Stimulated activated CD8-positive, alpha-beta memory T cell treated with anti-CD3 and anti-CD28 coated beads, Interleukin-7, amount 100 ng/mL, for 4 hours (primary cell): ENCODE measurements around the gene OGG1.

ENCODE experiments used
- DNase-seq, 2 donors: peaks; one replicate each; pipeline ENCODE4 v3.0.0-alpha.2; 2020; ENCODE audit warnings: low read depth in 2 of 2

The OGG1 gene

DNA sequence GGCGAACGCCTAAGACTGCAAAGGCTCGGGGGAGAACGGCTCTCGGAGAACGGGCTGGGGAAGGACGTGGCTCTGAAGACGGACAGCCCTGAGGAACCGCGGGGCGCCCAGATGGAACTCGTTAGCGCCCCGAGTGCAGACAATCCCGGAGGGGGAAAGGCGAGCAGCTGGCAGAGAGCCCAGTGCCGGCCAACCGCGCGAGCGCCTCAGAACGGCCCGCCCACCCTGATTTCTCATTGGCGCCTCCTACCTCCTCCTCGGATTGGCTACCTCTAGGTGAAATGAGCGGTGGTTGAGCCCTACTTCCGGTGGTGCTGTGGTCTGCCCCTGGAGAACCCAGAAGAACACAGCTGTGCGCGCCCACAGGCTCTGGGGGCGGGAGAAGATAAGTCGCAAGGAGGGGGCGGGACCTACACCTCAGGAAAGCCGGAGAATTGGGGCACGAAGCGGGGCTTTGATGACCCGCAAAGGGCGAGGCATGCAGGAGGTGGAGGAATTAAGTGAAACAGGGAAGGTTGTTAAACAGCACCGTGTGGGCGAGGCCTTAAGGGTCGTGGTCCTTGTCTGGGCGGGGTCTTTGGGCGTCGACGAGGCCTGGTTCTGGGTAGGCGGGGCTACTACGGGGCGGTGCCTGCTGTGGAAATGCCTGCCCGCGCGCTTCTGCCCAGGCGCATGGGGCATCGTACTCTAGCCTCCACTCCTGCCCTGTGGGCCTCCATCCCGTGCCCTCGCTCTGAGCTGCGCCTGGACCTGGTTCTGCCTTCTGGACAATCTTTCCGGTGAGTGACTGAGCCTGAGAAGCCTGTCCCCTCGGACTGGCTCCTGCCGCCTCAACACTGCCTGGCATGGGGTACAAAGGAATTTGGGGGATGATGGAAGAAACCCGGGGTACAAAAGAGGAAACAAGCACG is at the start of gene OGG1:
Gene OGG1 (plus strand): TSS at position 308 of the 911 bp plus-strand sequence. CDS start 335 bp downstream, at position 643.
- DNase-seq, result peak; percentile 96 to 97

DNA sequence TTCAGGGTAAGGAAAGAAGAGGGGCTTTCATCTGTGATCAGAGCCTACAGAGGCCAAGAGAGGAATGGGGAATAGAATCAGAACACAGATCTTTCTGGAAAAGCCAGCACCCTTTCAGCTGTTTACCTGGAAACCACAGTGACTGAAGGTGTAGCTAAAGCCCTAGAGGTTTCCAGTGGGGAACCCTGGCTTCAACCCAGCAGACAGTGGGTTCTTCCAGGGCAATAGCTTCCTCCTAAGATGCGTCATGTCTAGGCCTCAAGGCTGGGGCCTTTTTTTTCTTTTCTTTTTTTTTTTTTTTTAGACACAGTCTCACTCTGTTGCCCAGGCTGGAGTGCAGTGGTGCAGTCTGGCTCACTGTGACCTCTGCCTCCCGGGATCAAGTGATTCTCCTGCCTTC is 49.2 kb upstream of the OGG1 start:
- no peak for DNase-seq

DNA sequence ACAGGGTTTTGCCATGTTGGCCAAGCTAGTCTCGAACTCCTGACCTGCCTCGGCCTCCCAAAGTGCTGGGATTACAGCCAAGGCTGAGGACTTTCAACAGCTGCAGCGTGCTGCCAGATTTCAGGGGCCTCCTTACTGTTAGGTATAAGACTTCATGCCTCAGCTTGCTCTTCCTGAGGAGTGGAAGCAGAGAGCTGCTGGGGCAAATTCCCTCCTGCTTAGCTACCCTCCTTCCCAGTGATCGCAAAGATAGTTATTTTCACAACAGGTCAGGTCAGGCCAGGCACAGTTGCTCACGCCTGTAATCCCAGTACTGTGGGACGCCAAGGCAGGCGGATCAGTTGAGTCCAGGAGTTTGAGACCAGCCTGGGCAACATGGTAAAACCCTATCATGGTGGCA is 48.7 kb upstream of the OGG1 start:
- no peak for DNase-seq

DNA sequence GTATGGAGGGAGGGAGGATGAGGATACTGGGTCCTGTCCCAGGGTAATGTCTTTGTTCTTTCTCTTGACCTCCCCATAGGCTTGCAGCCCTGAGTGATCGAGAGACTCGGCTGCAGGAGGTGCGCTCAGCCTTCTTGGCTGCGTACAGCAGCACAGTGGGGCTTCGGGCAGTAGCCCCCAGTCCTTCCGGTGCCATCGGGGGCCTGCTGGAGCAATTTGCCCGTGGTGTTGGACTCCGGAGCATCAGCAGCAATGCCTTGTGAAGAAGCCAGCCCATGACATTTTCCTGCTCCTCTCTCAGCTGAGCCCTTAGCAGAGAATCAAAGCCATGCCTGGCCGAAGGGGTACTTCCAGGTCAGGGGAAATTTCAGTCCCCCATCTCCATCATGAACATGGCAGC is 48.0 kb upstream of the OGG1 start:
- no peak for DNase-seq

DNA sequence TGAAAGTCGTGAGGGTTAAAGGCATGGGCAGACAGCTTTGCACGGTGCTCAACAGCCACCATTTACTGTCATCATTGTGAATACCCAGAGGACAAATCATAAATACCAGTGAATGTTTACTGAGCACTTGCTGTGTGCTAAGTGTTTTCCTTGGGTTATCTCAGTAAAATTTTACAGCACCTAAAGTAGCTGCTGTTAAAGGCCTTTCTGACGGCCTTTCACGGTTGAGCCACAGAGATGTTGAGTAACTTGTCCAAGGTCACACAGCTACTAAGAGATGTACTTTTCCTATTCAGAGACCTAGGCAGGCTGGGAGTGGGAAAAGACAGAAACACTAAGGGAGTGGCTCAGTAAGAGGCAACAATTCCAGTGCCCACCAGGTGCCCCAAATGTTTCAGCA is 46.5 kb upstream of the OGG1 start:
- DNase-seq, result no peak

DNA sequence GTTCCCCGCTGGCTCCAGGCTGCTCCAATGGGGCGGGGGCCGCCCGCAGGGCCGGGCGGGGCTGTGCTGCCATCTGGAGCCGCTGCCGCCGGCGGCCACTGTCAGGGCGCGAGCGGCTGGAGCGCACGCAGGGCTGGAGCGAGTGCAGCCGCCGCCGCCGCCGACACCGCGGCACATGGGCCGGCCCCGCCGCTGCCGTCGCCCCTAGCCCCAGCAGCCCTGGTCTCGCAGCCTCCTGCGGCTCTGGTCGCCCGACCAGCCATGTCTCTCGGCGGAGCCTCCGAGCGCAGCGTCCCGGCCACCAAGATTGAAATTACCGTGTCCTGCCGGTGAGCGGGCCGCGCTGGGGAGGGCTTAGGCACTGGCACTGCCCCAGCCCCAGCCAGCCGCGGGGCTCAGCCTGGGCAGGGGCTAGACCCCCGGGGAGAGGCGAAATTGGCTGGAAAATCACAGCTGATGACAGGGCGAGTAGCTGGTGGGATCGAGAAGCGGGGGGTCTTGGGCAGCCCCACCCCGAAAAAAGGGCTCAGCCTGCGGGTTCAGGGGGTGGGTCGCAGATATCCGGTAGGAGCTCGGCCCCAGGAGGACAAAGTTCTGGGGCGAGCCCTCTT is 45.9 kb upstream of the OGG1 start, which contains the start of gene CPNE9:
Gene CPNE9 (plus strand): TSS at position 98 of the 611 bp plus-strand sequence. CDS start 164 bp downstream, at position 262.
- no peak for DNase-seq

DNA sequence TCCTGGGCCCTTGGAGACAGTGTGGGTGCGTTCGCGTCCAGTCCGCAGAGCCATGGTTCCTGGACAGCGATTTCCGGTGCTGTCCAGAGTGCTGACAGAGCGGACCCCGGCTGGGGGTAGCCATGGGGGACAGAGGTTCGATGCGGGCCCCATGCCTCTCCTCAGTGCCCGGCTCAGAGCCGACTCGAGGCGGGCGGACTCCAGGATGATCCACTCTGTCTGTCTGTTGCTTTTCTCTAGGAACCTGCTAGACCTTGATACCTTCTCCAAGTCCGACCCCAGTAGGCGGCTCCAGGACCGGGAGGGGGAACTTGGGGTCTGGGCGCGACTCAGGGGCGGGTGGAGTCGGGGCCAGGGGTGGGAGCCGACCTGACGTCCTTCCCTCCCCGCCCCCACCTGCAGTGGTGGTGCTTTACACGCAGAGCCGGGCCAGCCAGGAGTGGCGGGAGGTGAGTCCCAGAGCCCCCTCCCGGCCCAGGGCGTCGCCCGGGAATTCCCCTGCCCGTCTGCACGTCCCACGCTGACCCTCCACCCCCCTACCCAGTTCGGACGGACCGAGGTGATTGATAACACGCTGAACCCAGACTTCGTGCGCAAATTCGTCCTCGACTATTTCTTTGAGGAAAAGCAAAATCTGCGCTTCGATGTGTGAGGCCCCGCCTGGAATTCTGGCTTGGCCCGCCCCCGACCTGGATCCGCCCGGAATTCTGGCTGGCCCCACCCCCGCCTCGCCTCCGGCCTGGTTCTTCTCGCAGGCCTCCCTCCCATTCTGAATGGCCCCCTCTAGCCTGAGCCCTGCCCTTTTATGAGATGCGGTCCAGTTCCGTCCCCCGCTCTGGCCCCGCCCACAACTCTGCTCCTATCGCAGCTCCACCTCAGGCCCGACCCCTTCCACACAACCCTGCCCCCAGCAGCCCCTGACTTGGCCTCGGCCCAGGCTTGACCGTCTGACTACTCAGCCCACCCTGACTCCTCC is 45.1 kb upstream of the OGG1 start:
- no peak for DNase-seq

DNA sequence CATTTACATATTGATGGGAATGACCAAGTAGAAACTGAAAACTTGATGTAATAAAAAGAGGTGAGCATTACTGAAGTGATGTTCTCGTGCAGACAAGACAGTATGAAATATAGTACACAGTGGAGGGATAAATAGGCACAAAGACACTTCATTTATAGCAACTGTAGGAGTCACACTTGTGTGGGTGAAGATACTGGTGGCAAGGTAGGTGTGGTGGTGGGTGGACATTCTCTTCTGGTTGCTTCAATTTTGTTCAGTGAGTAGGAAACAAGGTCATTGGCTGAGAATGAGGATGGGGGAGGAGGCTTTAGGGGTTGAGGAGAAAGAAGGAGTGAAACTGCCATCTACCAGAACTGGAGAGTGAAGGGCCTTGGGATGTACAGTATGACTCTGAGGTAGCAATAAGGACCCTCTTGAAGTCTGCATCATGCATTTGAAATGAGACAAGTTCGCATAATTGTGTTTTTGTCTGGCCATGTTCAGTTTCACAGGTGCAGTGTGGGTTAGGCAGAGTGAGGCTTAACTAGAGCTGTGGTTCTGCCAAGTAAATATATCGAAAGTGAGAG is 39.5 kb upstream of the OGG1 start:
- DNase-seq, result no peak

DNA sequence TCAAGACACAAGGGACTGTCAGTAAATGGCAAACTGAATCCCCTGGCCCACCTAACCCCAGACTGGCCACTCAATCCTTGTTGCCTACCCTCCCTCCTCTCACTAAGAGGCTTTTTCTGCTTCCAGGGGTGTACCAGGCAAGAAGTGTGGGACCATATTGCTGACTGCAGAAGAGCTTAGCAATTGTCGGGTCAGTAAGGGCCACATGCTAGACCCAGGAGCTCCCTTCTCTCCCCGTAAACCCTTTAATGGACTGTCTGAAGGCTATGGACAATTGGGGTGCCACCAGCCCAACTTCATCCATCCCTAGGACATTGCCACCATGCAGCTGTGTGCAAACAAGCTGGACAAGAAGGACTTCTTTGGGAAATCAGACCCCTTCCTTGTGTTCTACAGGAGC is 37.3 kb upstream of the OGG1 start:
- DNase-seq, result no peak

DNA sequence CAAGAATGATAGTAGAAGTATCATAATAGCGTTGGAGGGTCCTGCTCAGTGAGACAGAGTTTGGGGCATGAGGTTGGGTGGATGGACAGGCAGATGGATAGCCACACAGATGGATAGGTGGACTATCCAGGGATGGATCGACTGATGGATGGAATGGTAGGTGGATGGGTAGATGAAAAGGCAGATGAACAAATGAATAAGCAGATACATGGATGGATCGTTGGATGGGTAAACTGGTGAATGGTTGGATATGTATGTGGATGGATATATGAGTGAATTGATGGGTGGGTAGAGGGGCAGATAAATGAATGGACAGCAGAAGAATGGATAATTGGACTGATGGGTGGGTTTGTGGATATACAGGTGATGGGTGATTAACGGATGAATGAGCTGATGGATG is 36.6 kb upstream of the OGG1 start:
- DNase-seq, result no peak

DNA sequence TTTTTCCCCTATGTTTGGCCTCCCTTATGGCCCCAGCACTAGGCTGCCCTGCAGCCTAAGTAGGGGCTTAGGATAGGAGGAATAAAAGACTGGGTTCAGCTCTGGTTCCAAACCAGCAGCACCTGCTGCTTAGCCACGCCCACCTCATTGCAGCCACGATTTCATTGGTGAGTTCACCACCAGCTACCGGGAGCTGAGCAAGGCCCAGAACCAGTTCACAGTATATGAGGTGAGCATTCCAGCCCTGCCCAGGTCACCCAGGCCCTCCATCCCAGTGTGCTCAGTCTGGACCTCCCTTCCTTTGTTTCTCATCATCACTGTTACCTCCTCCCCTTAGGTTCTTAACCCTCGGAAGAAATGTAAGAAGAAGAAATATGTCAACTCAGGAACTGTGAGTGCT is 34.6 kb upstream of the OGG1 start:
- DNase-seq, result no peak

DNA sequence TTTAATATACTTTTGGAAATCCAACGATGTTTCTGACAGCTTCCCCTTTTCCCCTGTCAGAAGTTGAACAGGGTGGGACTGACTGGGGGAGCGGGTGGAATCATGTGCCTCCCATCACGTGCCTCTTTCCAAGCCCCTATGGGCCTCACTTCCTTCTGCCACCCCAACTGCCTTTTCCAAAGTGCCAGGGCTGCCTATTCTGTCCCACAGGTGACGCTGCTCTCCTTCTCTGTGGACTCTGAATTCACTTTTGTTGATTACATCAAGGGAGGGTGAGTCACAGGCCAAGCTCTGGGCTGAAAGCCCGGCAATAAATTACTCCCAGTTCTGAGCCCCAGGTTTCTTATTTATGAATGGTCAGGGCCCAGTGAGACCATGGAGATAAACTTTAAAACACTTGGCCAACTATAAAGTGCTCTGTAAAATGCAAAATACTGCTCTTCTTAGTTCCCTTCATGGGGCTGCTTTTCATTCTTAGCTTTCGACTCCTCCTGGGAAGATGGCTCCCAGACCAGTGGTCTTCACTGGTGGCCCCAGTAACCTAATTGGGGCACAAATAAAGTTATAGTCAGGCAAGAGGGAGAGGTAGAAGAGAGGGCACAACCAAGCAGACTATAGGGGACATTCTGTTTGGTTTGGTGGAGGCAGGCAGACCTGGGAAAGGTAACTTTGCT is 33.9 kb upstream of the OGG1 start:
- DNase-seq, result no peak

DNA sequence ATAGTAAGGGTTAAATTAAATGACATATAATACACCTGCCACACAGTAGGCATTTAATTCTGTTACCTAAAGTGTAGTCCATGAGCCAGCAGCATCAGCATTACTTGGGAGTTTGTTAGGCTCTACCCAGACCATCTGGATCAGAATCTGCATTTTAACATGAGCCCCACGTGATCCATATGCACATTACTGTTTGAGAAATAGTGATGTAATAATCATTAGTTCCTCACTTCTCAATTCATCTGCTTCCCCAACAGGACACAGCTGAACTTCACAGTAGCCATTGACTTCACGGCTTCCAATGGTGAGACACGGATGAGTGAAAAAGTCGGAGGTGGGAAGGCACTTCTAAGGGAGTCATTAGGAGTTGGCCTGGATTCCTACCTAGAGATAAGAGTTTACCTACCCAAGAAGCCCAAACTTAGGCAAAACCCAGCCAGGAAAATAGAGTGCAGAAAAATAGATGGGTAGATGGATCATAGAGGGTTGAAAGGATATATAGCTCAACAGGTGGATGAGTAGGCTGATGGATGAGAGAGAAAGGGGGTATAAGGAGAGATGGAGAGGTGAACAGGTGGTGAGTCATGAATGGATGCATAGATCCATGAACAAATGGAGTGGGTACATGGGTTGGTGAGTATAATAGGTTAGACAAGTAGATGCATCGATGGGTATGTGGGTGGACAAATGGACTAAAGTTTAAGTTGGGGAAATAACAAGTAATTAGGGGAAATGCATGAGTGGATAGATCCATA is 32.8 kb upstream of the OGG1 start:
- no peak for DNase-seq

DNA sequence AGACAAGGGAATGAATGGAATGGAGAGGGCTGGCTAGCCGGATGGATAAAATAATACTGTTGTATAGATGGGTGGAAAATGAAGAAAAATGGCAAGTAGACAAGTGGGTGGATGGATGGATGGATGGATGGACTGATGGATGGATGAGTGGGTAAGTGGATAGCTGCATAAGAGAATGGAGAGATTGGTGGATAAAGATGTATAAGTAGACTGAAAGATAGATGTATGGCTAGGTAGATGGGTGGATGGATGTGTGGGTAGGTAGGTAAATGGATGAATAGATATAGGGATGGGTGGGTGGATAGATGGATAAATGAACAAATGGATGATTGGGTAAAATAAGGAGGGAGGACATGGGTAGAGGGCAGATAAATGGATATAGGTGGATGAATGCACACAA is 32.2 kb upstream of the OGG1 start:
- no peak for DNase-seq

DNA sequence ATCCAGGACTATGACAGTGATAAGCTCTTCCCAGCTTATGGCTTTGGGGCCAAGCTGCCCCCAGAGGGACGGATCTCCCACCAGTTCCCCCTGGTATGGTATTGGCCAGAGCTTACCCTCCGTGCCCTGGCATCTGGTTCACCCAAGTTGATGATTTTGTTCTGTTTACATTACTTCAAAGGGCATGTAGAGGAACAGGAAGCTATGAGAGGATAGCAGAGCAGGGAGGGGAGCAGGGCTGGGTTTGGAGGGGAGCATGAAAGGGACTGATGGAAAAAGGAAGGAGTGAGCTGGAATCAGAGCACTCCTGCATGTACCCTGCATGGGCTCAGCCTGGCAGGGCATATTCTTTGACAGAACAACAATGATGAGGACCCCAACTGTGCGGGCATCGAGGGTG is 31.6 kb upstream of the OGG1 start:
- DNase-seq, result no peak

DNA sequence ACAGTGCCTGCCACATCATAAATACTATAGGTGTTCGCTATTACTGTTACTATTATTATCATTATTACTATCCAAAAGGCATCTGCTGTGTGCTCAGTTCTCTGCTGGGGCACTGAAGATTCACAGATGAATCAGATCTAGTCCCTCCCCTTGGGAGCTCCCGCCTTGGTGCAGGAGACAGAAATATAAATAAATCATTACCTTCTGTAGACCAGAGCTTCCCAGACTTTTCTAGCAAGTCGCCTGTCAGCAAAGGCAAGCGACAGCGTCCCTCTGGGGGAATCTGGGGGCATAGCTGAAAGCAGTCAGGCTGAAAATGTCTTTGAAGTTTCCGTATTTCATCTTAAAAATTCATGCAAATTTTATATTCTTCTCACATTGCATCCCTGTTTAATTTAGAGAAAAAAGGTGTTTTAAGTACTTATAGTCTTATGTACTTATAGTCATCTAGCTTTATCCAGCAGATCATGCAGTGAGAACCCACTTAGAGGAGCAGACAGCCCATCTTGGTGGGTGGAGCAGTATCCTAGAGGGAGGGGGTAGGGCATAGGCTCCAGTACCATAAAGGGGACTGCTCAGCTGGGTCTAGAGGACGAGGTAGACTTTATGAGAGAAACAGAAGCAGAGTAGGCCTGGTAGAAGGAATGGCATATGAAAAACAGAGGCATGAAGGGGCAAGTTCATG is 28.6 kb upstream of the OGG1 start:
- no peak for DNase-seq

DNA sequence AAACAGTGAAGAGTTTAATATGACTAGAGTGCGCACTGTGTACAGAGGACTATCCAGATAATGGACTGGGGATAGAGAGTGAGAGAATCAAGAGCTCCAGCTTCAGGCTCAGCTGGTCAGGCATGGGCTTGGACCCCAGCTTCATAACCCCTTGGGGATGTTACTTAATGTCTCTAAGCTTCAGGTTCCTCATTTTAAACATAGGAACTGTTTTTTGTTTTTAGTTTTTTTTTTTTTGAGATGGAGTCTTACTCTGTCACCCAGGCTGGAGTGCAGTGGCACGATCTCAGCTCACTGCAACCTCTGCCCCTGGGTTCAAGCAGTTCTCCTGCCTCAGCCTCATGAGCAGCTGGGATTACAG is 28.1 kb upstream of the OGG1 start:
- DNase-seq, result no peak

DNA sequence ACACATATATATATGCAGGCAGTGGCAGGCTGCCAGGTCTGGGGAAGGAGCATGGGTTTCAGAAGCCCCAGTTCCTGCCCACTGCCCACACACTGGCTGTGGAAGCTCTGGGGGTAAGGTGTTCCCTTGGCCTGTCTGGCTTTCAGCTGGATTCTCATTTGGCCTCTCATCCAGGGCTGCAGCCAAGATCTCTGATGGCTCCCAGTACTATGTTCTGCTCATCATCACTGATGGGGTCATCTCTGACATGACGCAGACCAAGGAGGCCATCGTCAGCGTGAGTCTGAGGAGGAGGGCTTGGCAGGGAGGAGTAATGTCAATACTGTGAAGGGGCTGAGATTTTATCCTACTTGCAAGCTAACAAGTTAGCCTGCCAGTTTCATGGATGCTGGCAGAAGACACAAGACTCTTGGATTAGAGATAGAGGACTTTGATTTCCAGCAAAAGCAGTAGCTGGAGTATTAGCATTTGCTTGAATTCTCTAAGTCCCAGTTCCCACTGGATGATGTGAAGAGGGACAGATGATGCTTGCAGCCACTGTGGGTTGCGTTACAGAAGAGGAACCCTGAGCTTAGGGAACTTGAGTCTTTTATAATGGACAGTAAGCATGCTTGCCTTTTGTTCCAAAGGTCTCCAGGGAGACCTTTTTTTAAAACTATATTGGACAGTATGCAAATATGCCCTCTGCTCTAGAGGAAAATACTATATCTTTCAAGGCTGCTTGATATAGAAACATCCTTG is 23.8 kb upstream of the OGG1 start:
- no peak for DNase-seq

DNA sequence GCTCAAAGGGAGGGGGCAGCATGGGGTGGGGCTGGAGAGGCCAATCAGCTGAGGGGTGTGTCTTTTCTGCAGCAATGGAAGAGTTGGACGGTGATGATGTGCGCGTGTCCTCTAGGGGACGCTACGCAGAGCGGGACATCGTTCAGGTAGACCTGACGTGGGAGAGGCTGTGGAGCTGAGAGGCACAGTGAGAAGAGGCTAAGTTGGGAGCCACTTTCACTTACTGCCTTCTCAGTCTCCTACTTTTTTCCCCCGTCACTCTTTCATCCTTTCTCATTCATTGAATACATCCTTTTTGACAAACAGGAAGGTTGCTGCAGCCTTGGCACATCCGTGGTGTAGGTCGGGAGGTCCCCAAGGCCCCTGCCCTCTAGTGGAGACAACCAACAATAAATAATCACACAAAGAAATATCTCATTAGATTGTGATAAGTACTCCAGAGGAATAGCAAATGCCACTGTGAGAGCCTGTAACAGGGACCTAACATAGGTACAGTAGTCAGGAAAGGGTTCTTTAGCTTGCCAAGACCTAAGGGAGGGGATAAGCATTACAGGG is 22.6 kb upstream of the OGG1 start:
- DNase-seq, result no peak
